GM08714 (cell line): ENCODE results near the gene MYL12B.
A peak's percentile ranks its signal among the peaks of the same experiment; 100 is the strongest.
"Not testable (repeated sequence)": the region's sequence is repeated elsewhere in the genome, so short reads cannot be mapped to it uniquely, and the experiment has no call there.

Experiments
- H3K4me3 ChIP-seq: fragments of 200-500 bp; sonication (Bioruptor generic); 2 replicates; pipeline ENCODE4 v1.5.1; 2014; ENCODE audit warnings: mild to moderate bottlenecking, low read length, inconsistent platforms
- ZNF274 ChIP-seq: IDR thresholded peaks from 2 replicates; pipeline ENCODE4 v1.6.1; 2012; ENCODE audit warnings: mild to moderate bottlenecking, low read depth, low read length

Gene MYL12B

DNA sequence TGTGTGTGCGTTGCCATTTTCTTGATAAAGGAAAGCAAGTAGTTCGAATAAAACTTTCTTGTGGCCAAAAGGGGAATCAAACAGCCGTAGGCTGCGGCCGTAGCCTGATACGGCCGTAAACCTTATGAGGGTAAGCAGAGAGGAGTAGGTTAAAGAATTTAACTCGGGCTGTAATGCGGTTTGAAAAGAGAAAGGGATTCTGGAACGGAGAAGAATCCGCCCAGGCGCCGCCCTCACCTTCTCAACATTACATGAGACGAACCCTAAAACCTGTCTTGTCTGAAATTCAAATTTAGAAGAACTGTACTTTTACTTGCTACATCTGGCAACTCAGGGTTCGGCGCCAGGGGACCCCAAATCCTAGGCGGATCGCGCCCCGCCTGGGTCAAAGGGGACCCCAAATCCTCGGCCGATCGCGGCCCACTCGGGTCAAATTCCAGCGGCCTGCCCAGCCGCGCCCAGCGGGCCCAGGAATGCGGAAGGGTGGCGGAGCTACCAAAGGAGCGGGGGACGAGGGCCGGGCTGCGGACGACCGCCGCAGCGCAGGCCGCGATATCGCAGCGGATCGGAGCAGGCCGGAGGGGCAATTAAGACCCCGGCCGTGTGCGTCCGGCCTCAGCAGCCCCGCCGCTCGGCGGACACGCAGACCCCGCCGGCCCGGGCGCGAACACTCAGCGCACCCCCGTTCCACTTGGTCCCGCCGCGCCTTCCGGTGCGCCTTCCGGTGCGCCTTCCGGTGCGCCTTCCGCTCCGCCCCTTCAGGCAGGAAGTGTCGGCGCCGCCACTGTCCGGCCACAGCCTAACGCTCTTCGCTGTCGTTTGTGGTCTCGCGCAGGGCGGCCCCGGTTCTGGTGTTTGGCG lies at the start of gene MYL12B:
MYL12B (plus strand) TSS at position 761 of the 861 bp plus-strand sequence. CDS start 10,766 bp downstream, outside the sequence.
- no peak for TF ChIP-seq ZNF274
- H3K4me3 ChIP-seq = peak within 1 kb of the TSS; percentile 91

DNA sequence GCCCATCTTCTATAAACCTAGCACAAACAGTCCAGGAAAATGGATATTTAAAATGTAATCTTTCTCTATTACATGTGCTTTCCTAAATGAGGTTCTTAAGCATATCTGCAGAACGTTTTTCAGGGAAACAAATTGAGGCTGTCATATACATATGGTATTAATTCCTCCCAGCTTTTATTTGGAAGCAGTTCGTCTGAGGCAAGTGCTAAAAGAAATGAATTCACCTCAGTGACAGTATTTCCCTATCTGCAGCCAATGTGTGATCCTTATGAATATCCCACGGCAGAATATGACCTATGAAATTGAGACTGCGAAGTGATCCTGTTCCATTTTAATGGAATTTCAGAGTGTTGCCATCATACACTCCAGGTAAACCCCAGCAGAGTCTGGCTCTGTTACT lies 49.3 kb upstream of the MYL12B start:
- no peak overlapping the region for H3K4me3 ChIP-seq
- TF ChIP-seq ZNF274 = no peak

GRCh38 chr18:3213300-3214059 lies 48.5 kb upstream of the MYL12B start:
- H3K4me3 ChIP-seq = no peak overlapping the region
- no peak for TF ChIP-seq ZNF274

DNA sequence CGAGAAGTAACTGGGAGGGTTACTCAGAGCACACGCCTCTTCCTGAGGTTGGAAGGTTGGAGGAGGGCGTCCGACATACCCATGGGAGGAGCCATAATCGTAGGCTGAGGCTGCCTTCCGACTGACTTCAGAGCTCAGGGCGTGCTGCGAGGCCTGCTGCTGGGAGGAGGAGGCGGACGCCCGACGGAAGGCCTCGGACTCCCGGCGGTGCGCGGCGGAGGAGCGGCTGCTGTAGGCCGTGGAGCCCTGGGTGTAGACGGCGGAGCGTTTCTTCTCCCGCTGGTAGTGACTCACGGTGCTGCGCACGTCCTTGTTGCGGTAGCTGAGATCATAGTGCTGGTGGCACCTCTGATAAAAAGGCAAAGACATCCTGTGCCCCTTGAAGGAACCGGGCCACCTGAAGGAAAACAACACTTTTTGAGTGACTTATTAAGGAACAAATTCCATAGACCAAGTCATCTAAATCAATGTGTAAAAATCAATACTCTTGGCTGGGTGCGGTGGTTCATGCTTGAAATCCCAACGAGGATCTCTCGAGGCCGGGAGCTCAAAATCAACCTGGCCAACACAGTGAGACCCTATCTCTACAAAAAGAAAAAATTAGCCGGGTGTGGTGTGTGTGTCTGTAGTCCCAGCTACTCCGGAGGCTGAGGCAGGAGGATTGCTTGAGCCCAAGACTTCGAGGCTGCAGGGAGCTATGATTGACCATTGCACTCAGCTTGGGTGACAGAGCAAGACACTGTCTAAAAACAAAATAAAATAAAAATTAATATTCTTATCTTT lies 46.9 kb upstream of the MYL12B start:
- no peak overlapping the region for H3K4me3 ChIP-seq
- TF ChIP-seq ZNF274 = no peak

- H3K4me3 ChIP-seq = no peak overlapping the region
- TF ChIP-seq ZNF274 = no peak
Measured at GRCh38 chr18:3216987-3217386, 44.9 kb upstream of the MYL12B start.

DNA sequence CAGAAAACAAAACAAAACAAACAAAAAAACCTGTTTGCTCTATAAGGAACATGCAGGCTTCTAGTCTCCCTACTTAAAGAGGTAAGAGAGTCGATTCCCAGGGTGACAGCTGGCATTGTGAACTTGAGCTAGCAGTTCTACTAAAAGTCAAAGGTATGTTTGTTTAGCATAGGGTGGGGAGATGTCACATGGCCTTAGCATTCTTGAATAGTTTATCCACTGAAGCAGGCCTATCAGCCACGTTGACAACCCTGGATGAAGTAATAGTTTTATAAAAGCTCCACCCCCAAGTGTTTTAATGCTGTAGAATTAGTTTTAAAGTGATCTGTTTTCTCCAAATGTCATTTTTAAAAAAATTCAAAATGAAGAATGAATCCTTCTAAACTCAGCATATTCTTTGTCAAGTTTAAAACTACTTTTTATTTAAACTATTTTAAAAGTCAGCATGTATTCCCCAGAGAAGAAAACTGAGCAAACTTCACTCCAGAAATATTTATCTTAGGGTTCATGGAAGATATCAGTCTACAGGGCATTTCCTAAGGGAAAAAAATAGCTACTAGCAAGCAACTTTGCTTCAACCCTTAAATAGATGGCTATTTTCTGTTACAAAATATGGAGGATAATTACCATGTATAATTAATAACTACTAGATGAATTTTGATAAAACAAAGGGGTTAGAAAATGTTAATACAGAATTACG lies 43.8 kb upstream of the MYL12B start:
- no peak for TF ChIP-seq ZNF274
- H3K4me3 ChIP-seq = no peak overlapping the region

GRCh38 chr18:3218819-3219218 lies 43.1 kb upstream of the MYL12B start:
- no peak overlapping the region for H3K4me3 ChIP-seq
- no peak for TF ChIP-seq ZNF274

DNA sequence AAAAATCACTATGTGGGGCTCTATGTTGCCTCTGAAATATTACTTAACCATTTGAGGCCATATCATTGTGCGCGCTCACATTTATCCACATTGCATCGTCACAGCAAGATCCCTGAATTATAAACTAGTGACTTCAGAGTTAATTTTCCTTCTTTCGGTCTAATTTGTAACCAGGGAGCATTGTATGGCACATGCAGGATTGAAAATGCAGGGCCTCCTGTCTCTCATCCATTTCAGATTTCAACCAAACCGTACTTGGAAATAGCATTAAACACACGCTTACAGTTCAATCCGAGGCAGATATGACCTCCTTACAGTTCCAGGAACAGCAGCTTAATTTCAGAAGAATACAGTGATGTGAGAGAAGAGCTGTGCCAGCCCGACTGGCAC lies 42.7 kb upstream of the MYL12B start:
- TF ChIP-seq ZNF274 = no peak
- no peak overlapping the region for H3K4me3 ChIP-seq

DNA sequence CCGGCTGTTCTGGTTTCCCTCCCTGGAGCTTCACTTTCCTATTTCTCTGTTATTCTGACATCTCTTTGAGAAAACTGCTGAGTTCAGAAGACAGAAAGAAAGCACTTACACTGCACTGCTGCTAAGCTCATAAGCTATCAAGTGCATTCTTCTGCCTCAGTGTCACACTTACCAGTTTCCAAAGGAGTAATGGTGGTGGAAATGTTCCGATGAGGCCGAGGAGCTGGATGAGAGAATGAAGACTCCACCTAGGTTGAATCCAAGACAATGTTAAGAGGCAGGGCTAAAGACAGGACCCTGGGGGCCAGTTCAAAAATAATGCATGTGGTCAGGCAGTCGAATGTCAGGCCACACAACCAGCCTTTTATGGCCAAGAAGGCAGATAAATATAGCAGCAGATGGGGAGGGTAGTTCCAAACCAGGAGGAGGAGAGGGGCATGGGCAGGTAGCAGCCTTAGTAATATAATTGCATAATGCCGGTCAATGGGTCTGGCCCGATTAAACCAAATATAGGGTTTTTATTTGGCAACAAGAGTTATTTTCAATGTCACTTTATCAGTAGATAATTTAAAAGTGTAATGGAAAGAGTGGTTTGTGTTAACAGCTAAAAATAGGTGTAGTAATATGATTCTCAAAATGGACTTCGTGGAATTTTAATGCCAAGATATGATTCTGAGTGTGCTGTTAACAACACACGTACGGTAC lies 42.1 kb upstream of the MYL12B start, which contains the start of gene MYOM1:
MYOM1 (minus strand) TSS at position 338 of the 705 bp plus-strand sequence. CDS start 4,745 bp downstream, outside the sequence.
- no peak for TF ChIP-seq ZNF274
- no peak within 1 kb of the TSS for H3K4me3 ChIP-seq

GRCh38 chr18:3220868-3221267 lies 41.1 kb upstream of the MYL12B start:
- H3K4me3 ChIP-seq = not testable (repeated sequence)

GRCh38 chr18:3221496-3221895 lies 40.4 kb upstream of the MYL12B start:
- TF ChIP-seq ZNF274 = no peak

GRCh38 chr18:3223356-3223755 lies 38.6 kb upstream of the MYL12B start:
- no peak overlapping the region for H3K4me3 ChIP-seq
- no peak for TF ChIP-seq ZNF274

More at GRCh38 chr18:3221496-3221895, 40.4 kb upstream of the MYL12B start:
- no peak overlapping the region for H3K4me3 ChIP-seq

DNA sequence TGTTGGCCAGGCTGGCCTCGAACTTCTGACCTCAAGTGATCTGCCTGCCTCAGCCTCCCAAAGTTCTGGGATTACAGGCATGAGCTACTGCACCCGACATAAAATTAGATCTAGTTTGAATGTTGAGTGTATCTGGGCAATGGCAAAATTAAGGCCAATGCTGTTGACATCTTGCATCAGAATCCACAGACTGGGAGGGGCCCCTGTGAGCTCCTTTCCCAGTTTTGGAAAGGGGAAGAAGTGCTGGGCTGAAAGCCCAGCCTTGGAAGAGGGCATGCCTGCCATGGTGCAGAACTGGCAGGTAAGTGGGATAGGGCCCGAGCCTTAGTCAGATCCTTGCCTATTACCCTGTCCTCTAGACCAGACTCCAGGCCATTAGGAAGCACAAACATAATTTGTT lies 37.7 kb upstream of the MYL12B start:
- no peak for TF ChIP-seq ZNF274

More for the DNA sequence above, 37.7 kb upstream of the MYL12B start:
- H3K4me3 ChIP-seq = no peak overlapping the region
